ENCODE measurements around the gene CRADD.

DNA sequence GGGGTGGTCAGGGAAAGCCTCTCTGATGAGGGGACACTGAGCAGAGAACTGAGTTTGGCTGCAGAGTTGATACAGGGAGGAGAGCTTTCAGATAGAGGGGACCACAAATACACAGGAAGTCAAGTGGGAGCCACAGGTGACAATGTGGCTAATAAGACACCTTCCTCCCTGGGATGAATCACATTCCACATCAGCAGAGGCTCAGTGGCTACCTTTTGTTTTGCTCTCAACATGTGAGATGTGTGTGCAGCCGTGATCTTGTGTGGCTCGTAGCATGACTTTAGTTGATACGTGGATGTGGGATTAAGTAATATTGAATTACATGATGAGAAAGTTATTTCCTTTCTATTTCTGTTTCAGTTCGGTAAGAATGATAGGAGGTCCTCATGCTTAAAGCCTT, 7.5 kb downstream of the CRADD start:
- TF ChIP-seq ZNF629 (tag by site-specific recombination; IDR thresholded peaks at IDR 0.05) (no peak), TCF7L2 (IDR thresholded peaks at IDR 0.05; ENCODE audit: borderline replicate concordance, low read depth, low read length) (no peak), ZNF776 (tag by site-specific recombination; IDR thresholded peaks at IDR 0.05; ENCODE audit: borderline replicate concordance) (no peak), ZNF138 (tag by site-specific recombination; IDR thresholded peaks at IDR 0.05; ENCODE audit: borderline replicate concordance) (no peak), ZNF394 (tag by site-specific recombination; IDR thresholded peaks at IDR 0.05; ENCODE audit: borderline replicate concordance) (no peak), ZNF571 (tag by site-specific recombination; IDR thresholded peaks at IDR 0.05) (no peak), ZNF747 (tag by site-specific recombination; IDR thresholded peaks at IDR 0.05) (no peak)
- TF ChIP-seq, protein P1, sequence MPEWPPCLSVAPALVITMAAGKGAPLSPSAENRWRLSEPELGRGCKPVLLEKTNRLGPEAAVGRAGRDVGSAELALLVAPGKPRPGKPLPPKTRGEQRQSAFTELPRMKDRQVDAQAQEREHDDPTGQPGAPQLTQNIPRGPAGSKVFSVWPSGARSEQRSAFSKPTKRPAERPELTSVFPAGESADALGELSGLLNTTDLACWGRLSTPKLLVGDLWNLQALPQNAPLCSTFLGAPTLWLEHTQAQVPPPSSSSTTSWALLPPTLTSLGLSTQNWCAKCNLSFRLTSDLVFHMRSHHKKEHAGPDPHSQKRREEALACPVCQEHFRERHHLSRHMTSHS (tag by site-specific recombination; IDR thresholded peaks at IDR 0.05) = no peak
- TF ChIP-seq, protein P2, sequence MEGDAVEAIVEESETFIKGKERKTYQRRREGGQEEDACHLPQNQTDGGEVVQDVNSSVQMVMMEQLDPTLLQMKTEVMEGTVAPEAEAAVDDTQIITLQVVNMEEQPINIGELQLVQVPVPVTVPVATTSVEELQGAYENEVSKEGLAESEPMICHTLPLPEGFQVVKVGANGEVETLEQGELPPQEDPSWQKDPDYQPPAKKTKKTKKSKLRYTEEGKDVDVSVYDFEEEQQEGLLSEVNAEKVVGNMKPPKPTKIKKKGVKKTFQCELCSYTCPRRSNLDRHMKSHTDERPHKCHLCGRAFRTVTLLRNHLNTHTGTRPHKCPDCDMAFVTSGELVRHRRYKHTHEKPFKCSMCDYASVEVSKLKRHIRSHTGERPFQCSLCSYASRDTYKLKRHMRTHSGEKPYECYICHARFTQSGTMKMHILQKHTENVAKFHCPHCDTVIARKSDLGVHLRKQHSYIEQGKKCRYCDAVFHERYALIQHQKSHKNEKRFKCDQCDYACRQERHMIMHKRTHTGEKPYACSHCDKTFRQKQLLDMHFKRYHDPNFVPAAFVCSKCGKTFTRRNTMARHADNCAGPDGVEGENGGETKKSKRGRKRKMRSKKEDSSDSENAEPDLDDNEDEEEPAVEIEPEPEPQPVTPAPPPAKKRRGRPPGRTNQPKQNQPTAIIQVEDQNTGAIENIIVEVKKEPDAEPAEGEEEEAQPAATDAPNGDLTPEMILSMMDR (tag by site-specific recombination; IDR thresholded peaks at IDR 0.05) = no peak
- TF ChIP-seq, protein P3, sequence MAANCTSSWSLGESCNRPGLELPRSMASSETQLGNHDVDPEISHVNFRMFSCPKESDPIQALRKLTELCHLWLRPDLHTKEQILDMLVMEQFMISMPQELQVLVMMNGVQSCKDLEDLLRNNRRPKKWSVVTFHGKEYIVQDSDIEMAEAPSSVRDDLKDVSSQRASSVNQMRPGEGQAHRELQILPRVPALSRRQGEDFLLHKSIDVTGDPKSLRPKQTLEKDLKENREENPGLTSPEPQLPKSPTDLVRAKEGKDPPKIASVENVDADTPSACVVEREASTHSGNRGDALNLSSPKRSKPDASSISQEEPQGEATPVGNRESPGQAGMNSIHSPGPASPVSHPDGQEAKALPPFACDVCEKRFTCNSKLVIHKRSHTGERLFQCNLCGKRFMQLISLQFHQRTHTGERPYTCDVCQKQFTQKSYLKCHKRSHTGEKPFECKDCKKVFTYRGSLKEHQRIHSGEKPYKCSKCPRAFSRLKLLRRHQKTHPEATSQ (tag by site-specific recombination; IDR thresholded peaks at IDR 0.05) = no peak
- TF ChIP-seq, protein P4, sequence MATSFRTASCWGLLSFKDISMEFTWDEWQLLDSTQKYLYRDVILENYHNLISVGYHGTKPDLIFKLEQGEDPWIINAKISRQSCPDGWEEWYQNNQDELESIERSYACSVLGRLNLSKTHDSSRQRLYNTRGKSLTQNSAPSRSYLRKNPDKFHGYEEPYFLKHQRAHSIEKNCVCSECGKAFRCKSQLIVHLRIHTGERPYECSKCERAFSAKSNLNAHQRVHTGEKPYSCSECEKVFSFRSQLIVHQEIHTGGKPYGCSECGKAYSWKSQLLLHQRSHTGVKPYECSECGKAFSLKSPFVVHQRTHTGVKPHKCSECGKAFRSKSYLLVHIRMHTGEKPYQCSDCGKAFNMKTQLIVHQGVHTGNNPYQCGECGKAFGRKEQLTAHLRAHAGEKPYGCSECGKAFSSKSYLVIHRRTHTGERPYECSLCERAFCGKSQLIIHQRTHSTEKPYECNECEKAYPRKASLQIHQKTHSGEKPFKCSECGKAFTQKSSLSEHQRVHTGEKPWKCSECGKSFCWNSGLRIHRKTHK (tag by site-specific recombination; IDR thresholded peaks at IDR 0.05) = no peak

All from HEK293 (cell line).